Measurements from ENCODE around the gene HMX3.

HMX3 gene

GRCh38 chr10:123134343-123134914 lies 1.3 kb upstream of the HMX3 start:
- no peak for DNase-seq

- DNase-seq = no peak
Observed at GRCh38 chr10:123134915-123135414, 805 bp upstream of the HMX3 start.

- no peak for DNase-seq
Observed at GRCh38 chr10:123136221-123136805, 543 bp downstream of the HMX3 start.

- no peak for DNase-seq
Observed at GRCh38 chr10:123136806-123137642, 1.3 kb downstream of the HMX3 start.

- DNase-seq = no peak
Observed at GRCh38 chr10:123139165-123139520, 3.4 kb downstream of the HMX3 start.

- no peak for DNase-seq
Observed at GRCh38 chr10:123139521-123140163, 3.9 kb downstream of the HMX3 start.

- DNase-seq = no peak
Observed at GRCh38 chr10:123140164-123140982, 4.6 kb downstream of the HMX3 start.

GRCh38 chr10:123140983-123141390 lies 5.2 kb downstream of the HMX3 start:
- no peak for DNase-seq

GRCh38 chr10:123141791-123142700 lies 6.3 kb downstream of the HMX3 start:
- DNase-seq = no peak

GRCh38 chr10:123142701-123143161 lies 7.0 kb downstream of the HMX3 start:
- no peak for DNase-seq

- DNase-seq = no peak
Observed at GRCh38 chr10:123143162-123143824, 7.5 kb downstream of the HMX3 start.

GRCh38 chr10:123143825-123144168 lies 8.0 kb downstream of the HMX3 start:
- no peak for DNase-seq

GRCh38 chr10:123144697-123145541 lies 9.1 kb downstream of the HMX3 start:
- DNase-seq = no peak

- DNase-seq = no peak
Observed at GRCh38 chr10:123145542-123146012, 9.8 kb downstream of the HMX3 start.

GRCh38 chr10:123146013-123146893 lies 10.5 kb downstream of the HMX3 start:
- no peak for DNase-seq

- no peak for DNase-seq
Observed at GRCh38 chr10:123146894-123147634, 11.3 kb downstream of the HMX3 start.

Measured in hypothalamus (tissue), 51 donors.